Activated T-cell treated with anti-CD3 and anti-CD28 coated beads for 1 hour (primary cell): Measurements from ENCODE around the gene TMEM190.

Experiments used
- DNase-seq: peaks from one replicate; pipeline ENCODE4 v3.0.0-alpha.2; 2020; ENCODE audit warnings: low read depth

The TMEM190 gene

DNA sequence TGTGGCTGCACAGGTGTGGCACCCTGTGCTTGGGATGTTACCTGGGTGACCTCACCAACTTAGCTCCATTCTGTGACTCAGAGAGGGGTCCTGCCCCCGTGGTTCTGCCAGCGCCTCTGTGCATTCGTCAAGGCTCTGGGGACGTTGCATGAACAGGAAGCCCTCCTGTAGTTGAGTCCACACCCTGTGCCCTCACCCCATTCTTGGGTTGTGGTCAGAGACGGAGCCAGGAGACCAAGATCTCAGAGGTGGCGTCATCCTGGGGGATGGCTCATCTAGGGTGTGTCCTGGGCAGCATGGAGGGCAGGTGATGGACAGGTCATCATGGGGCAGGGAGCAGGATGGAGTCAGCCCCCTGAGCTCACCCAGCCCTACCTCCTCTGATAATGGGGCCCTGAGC is 24.6 kb upstream of the TMEM190 start:
- DNase-seq = no peak

DNA sequence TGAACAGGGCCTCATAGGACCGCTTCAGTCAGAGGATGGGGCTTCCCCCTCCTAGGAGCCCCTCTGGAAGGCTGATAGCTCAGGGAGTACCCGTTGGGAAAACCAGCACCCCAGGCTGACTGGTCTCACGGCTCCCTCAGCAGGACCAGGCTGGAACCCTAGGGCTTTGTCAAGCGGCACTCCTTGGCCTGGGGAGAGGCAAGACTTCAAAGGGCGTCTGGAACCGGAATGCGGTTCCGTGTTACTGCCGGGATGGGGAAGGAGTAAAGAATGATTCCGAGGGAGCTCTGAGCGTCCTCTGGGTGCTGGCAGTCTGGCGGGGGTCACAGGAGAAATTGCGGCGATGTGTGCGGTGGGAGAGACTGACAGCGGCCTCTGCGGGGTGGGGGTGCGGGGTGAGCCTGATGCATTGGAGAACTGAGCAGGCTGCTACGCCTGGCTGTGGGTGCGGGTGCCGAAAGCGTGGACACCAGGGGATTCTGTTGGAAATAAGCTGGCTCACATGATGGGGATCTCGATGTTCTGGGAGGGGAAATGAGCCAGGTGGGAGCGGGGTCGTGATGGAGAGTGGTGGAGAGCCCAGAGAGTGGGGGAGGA is 24.0 kb upstream of the TMEM190 start:
- no peak for DNase-seq

DNA sequence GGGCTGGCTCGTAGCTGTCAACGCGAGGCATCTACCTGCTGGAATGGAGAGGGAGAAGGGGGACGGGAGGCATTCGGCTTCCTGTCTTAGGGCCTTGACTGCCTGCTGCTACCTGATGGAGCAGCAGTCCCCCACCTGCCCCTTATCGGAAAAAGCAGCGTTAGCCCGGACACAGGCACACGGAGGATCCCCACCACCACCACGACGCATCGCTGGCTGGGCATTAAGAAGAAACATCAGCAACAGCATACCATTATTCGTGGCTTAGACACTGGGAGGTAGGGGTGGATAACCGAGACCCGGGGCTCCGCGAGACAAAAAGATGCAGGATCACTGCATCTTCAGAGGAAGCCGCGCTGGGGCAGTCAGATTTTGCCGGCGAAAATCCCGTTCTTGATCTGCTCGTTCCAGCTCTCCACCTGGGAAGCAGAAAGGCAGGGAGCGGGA is 23.2 kb upstream of the TMEM190 start:
- DNase-seq = no peak

DNA sequence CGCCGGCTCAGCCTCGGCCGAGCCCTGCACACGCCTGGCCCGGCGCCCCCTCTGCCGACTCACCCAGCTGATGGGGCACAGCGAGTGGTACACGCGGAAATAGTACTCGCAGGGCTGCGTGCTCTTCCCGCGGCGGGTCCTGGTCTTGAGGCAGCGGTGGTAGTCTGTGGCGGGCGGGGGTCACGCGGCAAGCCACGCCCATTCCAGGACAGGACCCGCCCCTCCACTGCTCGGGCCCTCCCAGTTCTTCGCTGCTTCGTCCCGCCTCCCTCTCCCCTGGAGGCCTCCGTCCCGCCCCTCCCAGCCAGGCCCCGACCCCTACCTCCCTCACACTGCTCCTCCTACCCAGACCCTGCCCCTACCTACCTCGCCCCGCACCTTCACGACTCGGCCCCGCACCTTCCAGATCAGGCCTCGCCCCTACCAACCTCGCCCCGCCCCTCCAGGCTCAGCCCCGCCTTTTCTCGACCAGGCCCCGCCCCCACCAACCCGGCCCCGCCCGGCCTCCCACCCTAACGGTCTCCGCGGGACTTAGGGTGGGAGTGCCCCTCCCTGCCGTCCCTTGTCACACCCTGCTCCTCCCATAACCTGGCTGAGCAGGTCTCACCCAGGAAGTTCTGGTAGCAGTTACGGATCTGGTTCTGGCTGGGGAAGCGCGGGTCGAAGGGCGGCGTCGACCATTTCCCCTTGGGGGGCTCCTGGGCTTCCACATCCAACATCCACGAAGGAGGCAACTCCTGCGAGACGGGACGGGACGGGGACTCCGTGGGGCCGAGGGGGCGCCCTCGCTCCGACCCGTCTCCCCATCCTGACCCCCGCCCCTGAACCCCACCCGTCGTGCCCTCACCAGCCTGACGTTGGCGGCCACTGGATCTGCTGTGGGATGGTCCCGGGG is 22.6 kb upstream of the TMEM190 start:
- DNase-seq = peak; percentile 50

DNA sequence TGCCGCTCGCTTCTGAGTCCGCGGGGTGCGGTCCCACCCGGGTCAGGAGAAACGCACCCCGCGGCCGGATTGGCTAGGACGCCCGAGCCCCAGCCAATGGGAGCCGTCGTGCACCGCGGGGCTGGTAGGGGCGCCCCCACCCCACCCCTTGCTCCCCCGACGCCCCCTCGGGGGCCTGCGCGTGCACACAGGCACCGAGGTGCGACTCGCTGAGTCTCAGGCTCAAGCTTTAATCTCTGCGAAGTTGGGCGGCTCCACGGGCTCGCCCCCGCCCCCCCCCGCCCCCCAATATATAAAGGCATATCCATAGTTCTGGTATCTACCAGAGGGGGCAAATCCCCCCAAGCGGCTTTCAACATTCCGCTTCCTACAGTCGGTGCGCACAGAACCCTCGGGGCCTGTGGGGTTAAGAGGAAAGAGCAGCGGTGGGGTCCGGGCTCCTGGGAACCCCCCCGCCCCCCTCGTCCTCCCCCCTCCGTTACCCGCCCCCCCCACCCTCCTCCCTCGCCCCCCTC is 21.9 kb upstream of the TMEM190 start, which contains the start of gene COX6B2:
Gene COX6B2 (minus strand): TSS at position 22 of the 515 bp plus-strand sequence. CDS start 198 bp downstream, outside the sequence.
- no peak for DNase-seq

DNA sequence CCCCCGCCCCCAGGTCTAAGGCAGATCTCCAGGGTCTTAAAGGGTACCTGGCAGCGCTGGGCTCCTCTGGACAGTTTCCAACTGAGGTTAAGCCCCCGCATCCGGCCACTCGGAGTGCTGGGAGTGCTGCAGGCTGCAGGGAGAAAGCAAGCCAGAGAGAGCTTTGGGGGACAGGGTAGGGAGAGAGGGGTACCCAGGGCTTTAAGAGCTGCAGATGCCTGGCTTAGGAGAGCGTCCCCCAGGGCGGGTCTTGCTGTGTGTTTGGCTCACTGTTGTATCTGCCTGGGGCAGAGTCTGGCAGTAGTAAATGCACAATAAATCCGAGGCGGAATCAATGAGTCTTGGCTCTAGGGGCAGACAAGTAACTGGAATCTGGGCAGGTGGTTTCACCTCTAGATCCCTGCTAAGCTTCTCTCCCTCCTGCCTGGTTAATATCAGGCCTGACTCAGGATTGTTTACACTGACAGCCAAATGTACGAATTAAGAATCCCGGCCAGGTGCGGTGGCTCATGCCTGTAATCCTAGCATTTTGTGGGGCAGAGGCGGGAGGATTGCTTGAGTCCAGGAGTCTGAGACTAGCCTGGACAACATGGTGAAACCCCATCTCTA is 21.3 kb upstream of the TMEM190 start:
- DNase-seq = no peak

DNA sequence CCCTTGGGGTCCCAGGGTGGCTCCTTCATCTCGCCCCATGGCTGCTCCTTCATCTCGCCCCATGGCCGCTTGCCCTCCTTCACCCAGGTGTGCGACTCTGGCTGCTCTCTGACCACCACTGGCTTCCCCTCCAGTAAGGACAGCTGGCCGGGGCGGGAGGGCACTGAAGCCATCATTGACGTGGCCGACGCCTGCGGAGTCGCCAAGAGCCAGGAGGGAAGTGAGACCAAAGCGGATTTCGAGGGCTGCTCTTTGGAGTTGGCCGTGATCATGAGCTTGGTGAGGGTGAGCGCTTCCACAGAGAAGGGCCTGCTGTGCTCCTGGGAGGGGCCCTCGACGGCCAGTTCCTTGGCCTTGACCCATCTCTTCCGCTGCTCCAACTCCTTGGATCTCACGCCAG is 18.1 kb upstream of the TMEM190 start:
- DNase-seq = no peak

DNA sequence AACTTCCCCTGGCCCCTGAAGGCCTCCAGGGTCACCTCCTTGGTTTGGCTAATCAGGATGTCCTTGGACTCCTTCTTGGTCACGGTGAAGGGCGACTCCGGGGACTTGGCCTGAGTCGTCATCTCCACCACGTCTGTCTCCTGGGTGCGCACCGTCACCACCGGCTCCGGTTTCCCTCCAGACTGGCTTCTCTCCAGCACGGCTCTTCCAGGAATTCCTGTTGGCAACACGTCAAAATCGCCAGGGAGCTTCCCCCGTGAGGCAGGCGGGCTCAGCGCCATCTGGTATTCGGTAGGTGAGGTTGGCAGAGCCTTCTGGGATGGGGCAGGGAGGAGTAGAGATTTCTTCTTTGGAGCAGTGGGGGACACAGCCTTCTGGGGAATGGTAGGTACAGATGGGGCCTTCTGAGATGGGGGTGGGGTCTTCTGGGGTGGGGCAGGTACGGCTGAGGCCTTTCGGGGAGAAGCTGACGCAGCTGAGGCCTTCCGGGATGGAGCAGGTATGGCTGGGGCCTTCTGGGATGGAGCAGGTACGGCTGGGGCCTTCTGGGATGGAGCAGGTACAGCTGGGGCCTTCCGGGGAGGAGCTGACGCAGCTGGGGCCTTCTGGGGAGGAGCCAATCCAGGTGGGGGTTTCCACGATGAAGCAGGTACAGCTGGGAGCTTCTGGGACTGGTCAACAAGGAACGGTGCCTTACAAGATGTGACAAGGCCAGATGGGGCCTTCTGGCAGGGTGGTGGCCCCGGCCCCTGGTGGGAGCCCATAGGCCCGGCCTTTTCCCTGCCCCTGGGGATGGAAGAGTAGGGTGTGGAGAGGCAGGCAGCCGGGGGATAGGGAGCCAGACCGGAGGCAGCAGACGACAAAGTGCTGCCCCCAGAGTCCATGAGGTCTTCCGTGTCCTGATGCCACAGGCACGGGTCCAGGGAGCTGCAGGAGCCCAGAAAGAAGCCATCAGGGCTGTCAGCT is 17.4 kb upstream of the TMEM190 start:
- DNase-seq = no peak

DNA sequence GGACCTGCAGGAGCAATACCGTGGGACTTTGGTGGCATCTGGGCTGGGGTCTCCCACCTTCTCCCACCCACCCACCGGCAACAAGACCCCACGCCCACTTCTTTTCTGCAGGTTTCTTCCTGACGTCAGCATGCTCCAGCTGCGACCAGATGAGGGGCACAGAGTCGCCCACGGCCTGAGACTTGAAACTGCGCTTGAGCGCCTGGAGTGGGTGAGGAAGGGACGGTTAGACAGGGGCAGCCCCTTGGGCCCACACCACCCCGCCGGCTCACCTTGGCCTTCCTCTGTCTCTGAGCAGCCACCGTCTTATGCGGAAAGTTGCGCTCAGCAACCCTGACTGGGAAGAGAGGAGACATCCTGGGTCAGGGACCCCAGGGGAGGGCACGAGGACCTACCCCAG is 15.7 kb upstream of the TMEM190 start:
- DNase-seq = no peak

DNA sequence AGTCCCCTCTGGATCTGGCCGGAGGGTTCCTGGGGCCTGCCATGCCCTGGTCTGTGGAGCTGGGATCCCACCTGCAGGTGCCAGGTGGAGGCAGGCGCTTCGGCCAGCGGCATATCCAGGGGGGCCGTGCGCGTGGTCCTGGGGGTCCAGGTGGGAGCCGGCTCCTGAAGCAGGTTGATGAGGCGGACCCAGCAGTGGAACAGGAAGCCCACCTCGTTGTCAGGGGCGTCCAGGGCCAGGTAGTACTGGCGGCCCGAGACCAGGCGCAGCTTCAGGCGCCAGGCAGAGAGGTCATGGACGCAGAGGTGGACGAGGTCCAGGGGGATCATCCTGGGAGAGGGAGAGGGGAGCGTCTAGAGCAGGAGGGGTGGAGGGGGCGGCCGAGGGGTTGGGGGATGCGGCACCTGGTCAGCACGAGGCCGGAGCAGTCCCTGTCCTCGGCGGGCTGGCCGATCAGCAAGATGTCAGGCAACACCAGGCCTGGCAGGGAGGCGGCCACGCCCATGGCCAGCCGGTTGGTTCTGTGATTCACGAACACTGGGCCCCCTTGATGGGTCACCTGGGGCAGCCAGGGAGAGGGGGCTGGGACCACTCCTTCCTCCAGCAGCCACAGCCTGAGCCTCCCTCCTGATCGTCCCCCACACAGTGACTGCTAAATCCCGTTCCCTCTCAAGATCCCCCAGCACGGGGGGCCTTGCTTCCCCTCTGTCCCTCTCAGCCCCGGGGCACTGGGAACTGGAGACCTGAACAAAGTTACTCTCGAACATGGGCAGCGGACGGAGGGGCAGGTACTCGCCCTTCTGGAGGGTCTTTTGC is 14.2 kb upstream of the TMEM190 start:
- DNase-seq = no peak

DNA sequence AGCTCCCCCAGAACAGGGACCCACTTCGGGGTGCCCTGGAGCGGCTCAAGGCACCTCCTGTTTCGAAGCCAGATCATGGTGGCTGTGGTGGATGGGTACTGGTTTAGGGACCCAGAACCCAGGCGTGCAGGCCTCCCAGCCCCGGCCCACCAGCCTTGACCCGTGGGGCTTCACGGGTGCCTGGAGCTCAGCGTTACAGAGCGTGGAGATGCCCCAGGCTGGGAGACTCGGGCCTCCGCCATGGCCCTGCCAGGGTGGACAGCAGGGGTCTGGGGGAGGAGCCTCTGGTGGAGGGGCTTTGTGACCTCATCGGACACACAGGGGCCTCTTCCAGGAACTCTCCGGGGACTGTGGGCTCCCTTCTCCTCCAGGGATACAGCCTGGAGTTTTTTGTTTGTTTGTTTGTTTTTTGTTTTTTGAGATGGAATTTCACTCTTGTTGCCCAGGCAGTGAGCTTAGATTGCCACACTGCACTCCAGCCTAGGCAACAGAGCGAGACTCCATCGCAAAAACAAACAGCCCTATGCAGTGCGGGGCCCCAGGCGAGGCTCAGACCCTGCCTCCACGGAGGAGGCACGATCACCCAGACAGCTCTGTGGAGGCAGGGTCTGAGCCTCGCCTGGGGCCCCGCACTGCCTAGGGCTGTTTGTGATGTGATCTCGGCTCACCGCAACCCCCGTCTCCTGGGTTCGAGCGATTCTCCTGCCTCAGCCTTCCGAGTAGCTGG is 13.5 kb upstream of the TMEM190 start, which contains the start of gene GARIN5B:
Gene GARIN5B (minus strand): TSS at position 271 of the 727 bp plus-strand sequence. CDS start 194 bp downstream, at position 77.
- no peak for DNase-seq

DNA sequence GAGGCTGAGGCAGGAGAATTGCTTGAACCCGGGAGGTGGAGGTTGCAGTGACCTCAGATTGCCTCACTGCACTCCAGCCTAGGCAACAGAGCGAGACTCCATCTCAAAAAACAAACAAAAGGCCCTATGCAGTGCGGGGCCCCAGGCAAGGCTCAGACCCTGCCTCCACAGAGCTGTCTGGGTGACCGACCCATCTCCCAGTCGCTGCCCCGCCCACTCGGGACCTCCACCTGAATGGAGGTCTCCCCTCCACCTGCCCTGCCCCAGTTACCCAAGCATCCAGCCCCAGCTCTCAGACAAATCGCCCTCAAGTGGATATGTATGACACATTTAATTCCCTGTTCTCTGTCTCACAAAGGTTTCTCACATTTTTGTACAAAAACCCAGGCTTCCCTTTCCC is 11.4 kb upstream of the TMEM190 start:
- DNase-seq = no peak

DNA sequence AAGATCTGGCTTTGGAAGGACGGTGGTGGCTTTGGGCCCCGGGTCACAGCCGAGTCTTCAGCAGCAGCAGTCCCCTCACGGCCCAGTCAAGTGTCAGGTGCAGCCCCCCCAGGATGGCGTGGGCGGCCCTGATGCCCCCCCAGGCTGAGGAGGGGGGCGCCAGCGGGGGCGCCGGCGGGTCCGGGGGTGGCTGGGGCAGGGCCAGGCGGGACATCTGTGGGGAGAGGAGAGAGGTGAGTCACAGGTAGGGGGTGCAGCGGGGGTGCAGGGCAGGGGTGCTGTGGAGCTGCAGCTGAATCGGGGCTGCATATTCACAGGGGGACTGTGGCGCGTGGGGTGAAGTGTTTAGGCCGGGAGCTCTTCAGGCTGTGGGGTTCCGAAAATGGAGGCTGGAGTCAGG is 10.7 kb upstream of the TMEM190 start:
- DNase-seq = no peak

DNA sequence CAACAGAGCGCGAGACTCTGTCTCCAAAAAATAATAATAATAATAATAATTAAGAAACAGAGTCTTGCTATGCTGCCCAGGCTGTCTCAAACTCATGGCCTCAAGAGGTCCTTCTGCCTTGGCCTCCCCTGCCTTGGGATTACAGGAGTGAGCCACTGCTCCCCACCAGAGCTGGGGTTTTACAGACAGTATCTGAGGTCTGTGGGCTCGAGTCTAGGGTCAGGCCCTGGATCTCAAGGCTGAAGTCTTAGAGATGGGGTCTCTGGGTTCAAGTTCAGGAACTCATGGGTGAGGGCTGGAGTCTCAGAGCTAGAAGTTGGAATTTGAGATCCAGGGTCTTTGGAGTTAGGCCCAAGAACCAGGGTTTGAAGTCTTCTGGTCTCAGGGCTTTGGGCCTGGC is 9.8 kb upstream of the TMEM190 start:
- no peak for DNase-seq

DNA sequence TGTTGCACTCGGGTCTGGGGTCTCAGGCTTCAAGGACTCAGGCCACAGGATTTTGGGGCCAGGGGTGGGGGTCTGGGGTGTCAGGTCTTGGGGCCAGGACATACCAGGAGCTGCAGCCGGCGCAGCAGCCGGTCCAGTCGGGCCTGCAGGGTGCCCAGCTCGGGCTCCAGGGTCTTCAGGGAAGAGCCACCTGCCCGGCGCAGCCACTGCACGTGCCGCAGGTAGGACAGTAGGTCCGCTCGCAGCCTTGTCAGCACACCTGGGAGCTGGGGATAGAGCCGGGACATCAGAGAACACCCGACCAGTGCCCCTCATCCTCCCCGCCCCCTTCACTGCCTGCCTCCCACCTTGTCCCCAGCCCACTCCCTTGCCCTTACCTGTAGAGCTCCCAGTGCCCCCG is 8.5 kb upstream of the TMEM190 start:
- DNase-seq = no peak

DNA sequence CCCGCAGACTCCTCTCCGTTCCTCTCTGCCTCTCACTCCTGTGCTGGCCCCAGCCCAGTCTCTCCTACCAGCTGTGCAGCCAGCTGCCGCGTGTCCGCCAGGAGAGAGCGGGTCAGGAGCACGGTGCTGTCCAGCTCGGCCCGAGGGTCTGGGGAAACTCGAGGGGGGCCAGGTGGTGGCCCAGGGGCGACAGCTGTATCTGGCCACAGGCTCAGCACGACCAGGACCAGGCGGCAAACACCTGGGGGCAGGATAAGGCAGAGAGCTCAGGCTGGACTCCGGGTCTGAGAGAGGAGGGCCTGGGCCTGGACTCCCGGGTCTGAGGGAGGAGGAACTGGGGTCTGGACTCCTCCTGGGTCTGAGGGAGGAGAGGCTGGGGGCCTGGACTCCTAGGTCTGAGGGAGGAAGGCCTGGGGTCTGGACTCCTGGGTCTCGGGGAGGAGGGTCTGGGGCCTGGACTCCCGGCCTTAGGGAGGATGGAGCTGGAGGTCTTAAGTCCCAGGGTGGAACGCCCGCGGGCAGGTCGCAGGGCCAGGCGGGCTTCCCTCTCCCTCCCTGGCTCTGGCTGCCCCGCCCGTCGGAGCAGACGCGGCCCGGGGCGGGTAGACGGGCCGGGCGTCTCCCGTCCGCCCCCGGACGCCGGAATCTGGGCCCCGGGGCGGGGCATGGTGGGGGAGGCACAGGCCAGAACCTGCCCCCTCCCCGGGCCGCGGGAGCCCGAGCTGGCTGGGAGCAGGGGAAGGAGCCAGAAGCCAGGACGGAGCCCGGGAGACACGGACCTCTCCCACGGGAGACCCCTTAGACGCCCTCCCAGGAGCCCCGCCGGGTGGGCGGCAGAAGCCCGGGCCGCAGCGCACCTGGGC is 7.7 kb upstream of the TMEM190 start:
- DNase-seq = no peak

DNA sequence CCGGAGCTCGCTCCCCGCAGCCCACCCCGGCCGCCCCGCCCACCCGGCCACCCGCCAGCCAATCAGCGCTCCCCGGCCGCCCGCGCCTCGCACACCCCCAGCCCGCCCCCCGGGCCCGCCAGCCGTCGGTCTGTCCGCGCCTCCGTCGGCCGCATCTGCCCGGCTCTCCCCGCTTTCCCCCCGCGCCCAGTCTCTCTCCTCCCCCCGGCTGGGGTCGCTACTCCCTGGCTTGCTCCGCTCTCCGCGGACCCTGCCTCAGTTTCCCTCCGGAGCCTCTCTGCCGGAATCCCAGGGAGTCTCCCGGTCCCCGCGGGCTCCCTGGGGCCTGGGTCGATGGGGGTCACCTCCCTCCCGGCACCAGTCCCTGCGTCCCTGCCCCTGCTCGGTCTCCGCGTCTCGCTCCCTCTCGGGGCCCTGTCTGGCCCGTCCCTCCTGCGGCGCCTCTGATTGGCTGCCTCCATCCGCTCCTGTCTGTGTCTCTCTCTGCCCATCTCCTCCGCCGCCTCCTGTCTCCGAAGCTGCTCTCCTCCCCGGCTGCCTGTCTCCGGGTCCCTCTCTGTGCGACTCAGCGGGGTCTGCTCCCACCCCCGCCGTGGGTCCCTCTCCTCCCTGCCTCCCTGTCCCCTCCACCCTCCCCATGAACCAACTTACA is 6.8 kb upstream of the TMEM190 start:
- no peak for DNase-seq

DNA sequence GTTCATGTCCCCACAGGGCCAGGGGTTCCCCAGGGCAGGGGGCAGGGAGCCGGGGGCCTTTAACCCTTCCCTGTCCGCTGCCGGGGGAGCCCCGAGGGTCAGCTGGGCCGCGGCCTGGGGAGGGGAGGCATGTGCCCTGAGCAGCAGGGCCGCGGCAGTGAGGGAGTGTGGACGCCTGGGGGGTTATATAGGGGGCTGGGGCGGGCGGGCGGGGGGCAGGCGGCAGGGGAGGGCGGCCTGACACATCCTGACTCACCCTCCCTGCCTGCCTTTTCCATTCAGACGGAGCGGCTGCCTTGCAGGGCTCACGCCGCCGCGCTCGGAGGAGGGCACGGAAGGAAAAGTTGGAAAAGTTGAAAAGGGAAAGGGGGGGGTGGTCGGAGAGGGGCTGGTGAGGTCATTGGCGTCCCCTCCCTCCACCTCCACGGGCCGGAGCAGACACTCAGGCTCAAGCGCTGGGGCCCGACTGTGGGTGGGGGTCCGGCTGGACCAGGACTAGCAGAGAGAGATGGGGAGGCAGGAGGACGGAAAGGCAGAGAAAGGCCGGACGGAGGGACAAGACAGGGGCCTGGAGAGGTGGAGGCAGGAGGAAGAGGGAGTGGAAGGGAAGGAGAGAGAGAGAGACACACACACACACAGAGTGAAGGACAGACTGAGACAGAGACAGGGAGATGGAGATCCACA is 6.2 kb upstream of the TMEM190 start, which contains the start of gene IL11:
Gene IL11 (minus strand): TSS at position 159 of the 684 bp plus-strand sequence. CDS start 153 bp downstream, at position 6.
- no peak for DNase-seq
